AG04449 (cell line): ENCODE results near the gene ZNF346.

Experiments
- CTCF ChIA-PET: fragments of 350-600 bp; formaldehyde crosslinking; extraction: SDS; loops from one replicate; lab custom pipeline; 2021; ENCODE audit warnings: antibody characterized with exemption; lab: Yijun Ruan, JAX
- POLR2A ChIA-PET: fragments of 400-600, 350-600 bp; formaldehyde crosslinking; extraction: SDS; loops from one replicate; lab custom pipeline; 2020; ENCODE audit warnings: antibody characterized with exemption, inconsistent platforms; lab: Yijun Ruan, JAX
- DNase-seq: peaks from one replicate; pipeline ENCODE4 v3.0.0-alpha.2; 2010; ENCODE audit warnings: low read depth, low spot score
- H3K4me3 ChIP-seq: 2 replicates; pipeline ENCODE4 v1.5.1; 2011; ENCODE audit warnings: low read depth, mild to moderate bottlenecking, control low read depth, low read length
- CTCF ChIP-seq: IDR thresholded peaks from one replicate; pipeline ENCODE4 v1.5.1; 2011; ENCODE audit warnings: mild to moderate bottlenecking, moderate library complexity, low read length, control low read depth, inconsistent platforms; ENCODE audit not compliant: insufficient read depth; ENCODE audit errors: missing control alignments

Gene ZNF346

DNA sequence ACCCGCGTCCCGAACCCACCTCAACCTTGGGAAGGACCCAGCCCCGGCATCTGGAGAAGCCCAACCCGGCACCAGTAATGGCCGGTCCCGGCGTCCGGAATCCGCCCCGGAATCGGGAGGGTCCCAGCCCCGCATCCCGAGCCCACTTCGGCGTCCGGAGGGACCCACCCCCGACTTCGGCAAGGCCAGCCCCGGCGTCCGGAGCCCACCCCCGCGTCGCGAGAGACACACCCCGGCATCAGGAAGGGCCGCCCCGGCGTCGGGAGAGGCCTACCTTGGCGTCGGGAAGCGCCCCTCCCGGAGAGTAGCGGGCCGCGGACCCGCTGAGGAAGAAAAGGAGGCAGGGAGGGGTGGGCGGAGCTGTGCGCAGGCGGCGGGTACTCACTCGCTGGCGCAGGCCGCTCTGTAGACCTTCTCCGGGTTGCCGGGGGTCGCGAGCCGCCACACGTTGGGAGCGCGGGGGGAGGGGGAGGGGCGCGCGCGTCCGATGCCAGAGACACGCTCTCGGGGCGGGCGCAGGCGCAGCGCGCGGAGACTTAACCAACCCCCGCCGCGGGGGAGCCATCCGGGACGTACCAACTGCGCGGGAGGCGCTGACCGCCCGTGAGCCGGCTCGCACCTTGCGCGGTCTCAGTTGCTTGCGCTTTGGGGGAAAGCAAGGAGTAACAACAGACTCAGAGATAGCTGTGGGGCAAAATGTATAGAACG is 16.1 kb upstream of the ZNF346 start, which contains the start of gene UIMC1:
TSS of gene UIMC1 (minus strand) at position 515 of the 708 bp plus-strand sequence. CDS start 24,164 bp downstream, outside the sequence.
- CTCF ChIA-PET: interaction anchor here (1.0 to 2.9 kb wide), 12 partner anchors 9 to 348 kb away, joined by 3 to 13 read pairs (median 4); partner anchors contain the start of gene ZNF346

DNA sequence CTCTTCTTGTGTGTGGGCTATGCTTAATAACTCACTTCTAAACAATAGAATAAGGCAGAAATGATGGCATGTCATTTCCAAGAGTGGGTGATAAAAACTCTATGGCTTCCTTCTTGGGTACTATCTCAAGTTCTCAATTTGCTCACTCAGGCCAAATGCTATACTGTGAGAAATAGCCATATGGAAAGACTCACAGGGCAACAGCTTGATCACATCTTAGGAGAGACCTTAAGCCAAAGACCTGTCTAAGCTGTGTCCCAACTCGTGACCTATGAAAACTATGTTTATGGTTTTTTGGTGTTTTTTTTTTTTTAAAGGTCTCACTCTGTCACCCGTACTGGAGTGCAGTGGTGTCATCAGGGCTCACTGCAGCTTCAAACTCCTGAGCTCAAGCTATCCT is 13.8 kb upstream of the ZNF346 start:
- ChIA-PET POLR2A (no interaction called here), CTCF (no interaction called here)
- no peak overlapping the region for H3K4me3 ChIP-seq
- DNase-seq: no peak
- TF ChIP-seq CTCF: no peak

More for the DNA sequence above, 16.1 kb upstream of the ZNF346 start, which contains the start of gene UIMC1:
- H3K4me3 ChIP-seq: peak within 1 kb of the TSS; percentile 90
- peak; percentile 58 for DNase-seq
- POLR2A ChIA-PET: interaction anchor here (0.6 kb wide), 1 partner anchor 21 kb away, joined by 3 read pairs; no protein-coding TSS in a partner anchor
- TF ChIP-seq CTCF: no peak

DNA sequence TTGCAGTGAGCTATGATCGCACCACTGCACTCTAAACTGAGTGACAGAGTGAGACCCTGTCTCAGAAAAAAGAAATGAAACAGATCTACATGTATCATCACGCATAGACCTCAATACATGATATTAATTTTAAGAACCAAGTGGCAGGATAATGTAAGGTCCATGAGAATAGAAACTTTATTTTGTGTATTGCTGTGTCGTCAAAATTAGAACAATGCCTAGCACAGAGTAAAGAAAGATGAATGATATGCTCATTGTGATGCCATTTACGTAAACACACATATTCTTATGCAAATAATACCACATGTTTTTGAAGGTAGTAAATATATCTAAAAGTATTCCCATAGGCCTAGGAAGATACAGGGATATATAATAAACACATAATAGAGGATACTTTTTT is 12.3 kb upstream of the ZNF346 start:
- H3K4me3 ChIP-seq: no peak overlapping the region
- DNase-seq: no peak
- ChIA-PET CTCF (interaction anchor here (3.5 kb wide), 1 partner anchor 13 kb away, joined by 19 read pairs; the partner anchor contains the start of gene ZNF346), POLR2A (no interaction called here)
- TF ChIP-seq CTCF: no peak

DNA sequence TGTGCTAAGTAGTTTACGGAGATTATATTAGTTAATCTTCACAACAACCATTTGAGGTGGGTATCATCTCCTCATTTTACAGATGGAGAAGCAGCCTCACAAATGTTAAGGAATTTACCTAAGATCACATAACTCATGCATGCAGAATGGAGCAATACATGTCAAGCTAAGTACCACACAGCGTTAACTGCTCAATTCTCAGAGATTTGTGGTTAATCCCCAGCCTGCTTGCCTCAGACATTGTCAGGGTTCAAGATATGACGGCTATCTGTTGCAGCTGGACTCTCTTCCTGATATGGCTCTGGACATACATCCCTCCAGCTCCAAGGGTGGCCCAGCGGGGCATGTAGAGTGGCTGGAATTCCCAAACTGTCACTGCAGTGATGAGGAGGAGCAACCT is 7.3 kb upstream of the ZNF346 start:
- no peak overlapping the region for H3K4me3 ChIP-seq
- CTCF ChIA-PET: no interaction called here
- POLR2A ChIA-PET: no interaction called here
- DNase-seq: no peak
- no peak for TF ChIP-seq CTCF

DNA sequence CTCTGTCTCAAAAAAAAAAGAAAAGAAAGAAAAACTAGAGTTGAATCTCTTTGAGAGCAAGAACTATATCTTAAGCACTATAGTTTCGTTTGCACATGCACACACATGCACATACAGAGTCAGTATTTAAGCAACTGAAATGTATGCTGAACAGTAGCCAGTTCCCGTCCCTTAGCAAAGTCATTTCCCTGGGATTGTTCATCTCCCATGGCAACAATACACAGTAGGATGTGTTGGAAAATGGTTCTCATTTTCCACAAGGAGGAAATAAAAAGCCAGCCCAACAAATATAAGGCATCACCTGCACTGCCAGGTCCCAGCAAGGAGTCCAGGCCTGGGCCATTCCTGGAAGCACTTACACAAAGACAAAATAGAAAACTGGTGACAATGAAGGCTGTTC is 4.2 kb upstream of the ZNF346 start:
- POLR2A ChIA-PET: no interaction called here
- no peak overlapping the region for H3K4me3 ChIP-seq
- no peak for TF ChIP-seq CTCF
- DNase-seq: no peak
- CTCF ChIA-PET: no interaction called here

DNA sequence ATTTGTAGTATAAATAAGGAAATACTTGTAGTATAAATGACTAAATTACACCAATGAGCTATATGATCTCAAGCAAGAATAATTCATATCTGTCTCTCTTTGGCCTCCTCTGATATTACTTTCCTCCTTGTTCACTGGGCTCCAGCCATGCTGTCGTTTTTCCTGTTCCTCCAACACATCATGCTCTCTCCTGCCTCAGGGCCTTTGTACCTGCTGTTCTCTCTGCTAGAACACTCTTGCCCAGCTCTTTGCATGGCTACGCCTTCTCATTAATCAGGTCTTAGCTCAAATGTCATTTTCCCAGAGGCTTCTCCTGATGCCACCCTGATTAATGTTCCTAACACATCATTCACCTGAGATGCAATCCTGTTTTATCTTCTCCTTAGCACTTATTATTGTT is 2.5 kb upstream of the ZNF346 start:
- DNase-seq: no peak
- ChIA-PET CTCF (interaction anchor here (1.1 to 2.3 kb wide), 5 partner anchors 14 to 360 kb away, joined by 3 to 7 read pairs (median 6); partner anchors contain the start of gene UIMC1), POLR2A (no interaction called here)
- H3K4me3 ChIP-seq: no peak overlapping the region
- no peak for TF ChIP-seq CTCF
